K562 (cell line): Measurements from ENCODE around the gene ZCWPW1. TPM values are rescaled to one million over a fixed set of nuclear protein-coding genes. Genes with fewer than 3 reads are reported as not detected.

ENCODE experiments used
- BHLHE40 ChIP-seq: IDR thresholded peaks from 2 replicates; pipeline ENCODE4 v1.6.1; 2011; ENCODE audit warnings: low read length, improper control_type of control experiment
- CBFA2T3 ChIP-seq: fragments of 450-650 bp; IDR thresholded peaks from 2 replicates; pipeline ENCODE4 v1.6.1; 2017
- CHCHD3 ChIP-seq: fragments of 250-450 bp; sonication (Bioruptor Pico); IDR thresholded peaks from 2 replicates; pipeline ENCODE4 v2.1.2; 2022; ENCODE audit warnings: mild to moderate bottlenecking
- CREM ChIP-seq: IDR thresholded peaks from 2 replicates; pipeline ENCODE4 v1.6.1; 2014; ENCODE audit warnings: antibody characterized with exemption, low read depth
- E2F3 ChIP-seq: fragments of 250-450 bp; sonication (Bioruptor Pico); IDR thresholded peaks from 2 replicates; pipeline ENCODE4 v1.4.0; 2020; ENCODE audit warnings: mild to moderate bottlenecking
- ESRRA ChIP-seq: fragments of 450-650 bp; IDR thresholded peaks from 2 replicates; pipeline ENCODE4 v1.6.1; 2014; ENCODE audit warnings: low read depth, mild to moderate bottlenecking, moderate library complexity, borderline replicate concordance
- GATA2 ChIP-seq: sonication (generic); formaldehyde crosslinking; IDR thresholded peaks from 2 replicates; pipeline ENCODE4 v1.4.0; 2020; ENCODE audit warnings: mild to moderate bottlenecking, missing genetic modification reagents
- HNRNPUL1 ChIP-seq: fragments of 200-400 bp; formaldehyde crosslinking; IDR thresholded peaks from 2 replicates; pipeline ENCODE4 v1.6.1; 2017; ENCODE audit warnings: low read length
- JUN ChIP-seq, 2 experiments: sonication (generic) in 1 of 2; formaldehyde crosslinking in 1 of 2; IDR thresholded peaks; 2 replicates each; pipeline versions ENCODE4 v1.6.1 to v1.8.0; 2012 to 2022; ENCODE audit warnings: borderline replicate concordance in 2 of 2, mild to moderate bottlenecking in 2 of 2, improper control_type of control experiment in 1 of 2, low read depth in 1 of 2, low read length in 1 of 2, missing genetic modification reagents in 1 of 2
- MTA3 ChIP-seq: fragments of 450-650 bp; formaldehyde crosslinking; IDR thresholded peaks from 2 replicates; pipeline ENCODE4 v1.6.1; 2017; ENCODE audit warnings: mild to moderate bottlenecking, borderline replicate concordance
- NR2C2 ChIP-seq, 2 experiments: fragments of 200-800 bp in 1 of 2; sonication (Bioruptor generic) in 1 of 2; sonication (generic) in 1 of 2; formaldehyde crosslinking in 1 of 2; IDR thresholded peaks; 2 replicates each; pipeline versions ENCODE4 v1.6.1 to v1.8.0; 2016 to 2022; ENCODE audit warnings: mild to moderate bottlenecking in 1 of 2, missing compliant biosample characterization in 1 of 2, missing genetic modification characterization in 1 of 2, missing genetic modification reagents in 1 of 2
- PHTF2 ChIP-seq: fragments of 250-450 bp; sonication (Bioruptor Pico); IDR thresholded peaks from 2 replicates; pipeline ENCODE4 v1.5.0; 2021; ENCODE audit warnings: mild to moderate bottlenecking
- SIN3B ChIP-seq: fragments of 450-650 bp; IDR thresholded peaks from 2 replicates; pipeline ENCODE4 v1.6.1; 2017; ENCODE audit warnings: low read depth, mild to moderate bottlenecking, moderate library complexity
- SMAD3 ChIP-seq: fragments of 450-650 bp; formaldehyde crosslinking; conservative IDR thresholded peaks from 2 replicates; pipeline ENCODE4 v1.4.0; 2020; ENCODE audit warnings: mild to moderate bottlenecking
- SNRNP70 ChIP-seq: fragments of 200-400 bp; formaldehyde crosslinking; optimal IDR thresholded peaks from 2 replicates; pipeline ENCODE3; 2017; ENCODE audit warnings: low read depth, low read length
- XRCC3 ChIP-seq: fragments of 450-650 bp; IDR thresholded peaks from 2 replicates; pipeline ENCODE4 v1.6.1; 2017; ENCODE audit warnings: mild to moderate bottlenecking, moderate library complexity
- ZC3H8 ChIP-seq: fragments of 450-650 bp; IDR thresholded peaks from 2 replicates; pipeline ENCODE4 v1.6.1; 2017
- ZFP1 ChIP-seq: fragments of 450-650 bp; formaldehyde crosslinking; IDR thresholded peaks from 2 replicates; pipeline ENCODE4 v1.4.0; 2020; ENCODE audit warnings: mild to moderate bottlenecking, mixed read lengths
- ZNF282 ChIP-seq: sonication (generic); formaldehyde crosslinking; IDR thresholded peaks from 2 replicates; pipeline ENCODE4 v1.8.1; 2023; ENCODE audit warnings: missing genetic modification reagents
- ZNF57 ChIP-seq: fragments of 450-650 bp; formaldehyde crosslinking; IDR thresholded peaks from 2 replicates; pipeline ENCODE4 v1.4.0; 2020; ENCODE audit warnings: mild to moderate bottlenecking, moderate library complexity
- polyA plus RNA-seq, 8 experiments: library from polyadenylated mRNA; depleted of rRNA in 4 of 8; stranded (reverse) in 5 of 8; unstranded in 3 of 8; fragments of >200 nt; fragmentation: Nextera tagmentation in 2 of 8; fragmentation: Illumina TruSeq in 1 of 8; extraction: Ambion mirVana in 2 of 8; extraction: Trizol in 1 of 8; gene quantifications; 2 replicates each; pipeline versions ENCODE4 v1.2.1 to v1.2.3, GENCODE V29; 2011 to 2014; ENCODE audit warnings: inconsistent platforms in 1 of 8, missing spikeins in 1 of 8
- total RNA-seq, 7 experiments: library from RNA; depleted of rRNA in 6 of 7; stranded (reverse); fragments of >200 nt in 6 of 7; fragmentation: Illumina TruSeq in 2 of 7; extraction: Trizol in 2 of 7; gene quantifications; 2 replicates each; pipeline versions ENCODE4 v1.2.1 to v1.2.3, GENCODE V29; 2011 to 2021; ENCODE audit warnings: low replicate concordance in 1 of 7
- TF ChIP-seq, protein P1 (sequence below): fragments of 450-650 bp; IDR thresholded peaks from 2 replicates; pipeline ENCODE4 v1.6.1; 2014; ENCODE audit warnings: low read depth, mild to moderate bottlenecking, moderate library complexity, borderline replicate concordance
- TF ChIP-seq, protein P2 (sequence below): sonication (generic); formaldehyde crosslinking; IDR thresholded peaks from 2 replicates; pipeline ENCODE4 v1.8.0; 2022; ENCODE audit warnings: missing genetic modification reagents, mild to moderate bottlenecking, borderline replicate concordance
- TF ChIP-seq, protein P3 (sequence below): sonication (generic); formaldehyde crosslinking; IDR thresholded peaks from 2 replicates; pipeline ENCODE4 v1.5.0; 2020; ENCODE audit warnings: missing genetic modification reagents

Gene ZCWPW1
- total and polyA plus RNA-seq, 9 of the 15 experiments (the other 6 are each of a cell fraction or from before 2014, with no cell fraction given) = 0.18 to 1.7 (median 1.2) TPM

DNA sequence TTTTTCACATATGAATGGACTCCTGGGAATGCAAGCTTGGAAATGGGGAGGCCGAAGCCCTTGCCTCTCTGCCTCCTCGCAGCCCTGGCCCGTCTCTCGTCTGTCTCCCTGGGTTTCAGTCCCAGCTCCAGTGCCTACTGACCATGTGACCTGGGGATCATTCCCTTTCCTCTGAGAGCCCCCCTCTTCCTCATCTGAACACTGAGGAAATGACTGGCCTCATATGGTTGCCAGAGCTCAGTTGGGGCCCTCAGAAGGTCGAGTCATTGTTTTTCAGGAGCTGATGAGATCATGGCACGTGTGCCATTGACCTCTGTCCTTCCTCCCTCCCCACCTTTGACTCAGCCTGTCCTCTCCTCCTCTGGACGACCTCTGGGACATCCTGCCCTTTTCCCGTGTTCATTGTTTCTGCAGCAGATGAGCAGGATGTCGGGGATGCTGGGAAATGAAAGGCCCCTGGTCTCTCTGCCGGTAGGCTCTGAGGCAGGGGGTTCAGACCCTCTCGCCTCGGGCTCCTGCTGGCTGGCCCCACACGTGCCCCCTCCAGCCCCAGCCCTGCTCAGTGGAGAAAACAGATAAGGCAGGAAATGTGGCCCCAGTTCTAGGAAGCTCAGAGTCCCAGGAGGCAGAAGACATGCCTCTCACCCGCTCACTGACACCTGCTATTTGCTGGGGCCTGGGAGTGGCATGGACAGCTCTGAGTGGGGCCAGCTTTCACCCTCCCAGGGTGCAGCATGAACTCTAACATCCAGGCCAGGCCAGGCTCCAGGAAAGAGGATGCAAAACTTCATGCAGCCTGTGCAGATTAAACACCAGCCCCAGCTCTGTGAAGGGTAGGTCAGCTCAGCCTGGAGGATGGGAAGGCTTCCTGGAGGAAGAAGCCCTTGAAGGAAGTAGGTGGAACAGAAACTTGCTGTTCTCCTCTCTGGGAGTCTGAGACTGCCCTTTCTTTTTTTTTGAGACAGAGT is 16.1 kb upstream of the ZCWPW1 start (continued):
- TF ChIP-seq ZNF57 (CRISPR knock-in tag) (no peak), BHLHE40 (peak; percentile 98), PHTF2 (CRISPR knock-in tag) (no peak), CHCHD3 (0 out of 2 replicates have a peak, but pooled peaks have one; percentile 16), CBFA2T3 (peak; percentile 83), XRCC3 (no peak), NR2C2 (CRISPR knock-in tag; IDR thresholded peaks at IDR 0.05) (peak; percentile 88), NR2C2 (tag; IDR thresholded peaks at IDR 0.05) (peak; percentile 98), MTA3 (peak; percentile 92), ZC3H8 (no peak), GATA2 (CRISPR knock-in tag) (peak; percentile 49; the same call in 1 of the 2 replicates), E2F3 (CRISPR knock-in tag) (peak; percentile 62), SIN3B (no peak), SMAD3 (CRISPR knock-in tag) (no peak; the same call in none of the 2 replicates), ZFP1 (CRISPR knock-in tag) (no peak), ESRRA (peak; percentile 99), HNRNPUL1 (no peak), SNRNP70 (no peak), CREM (peak; percentile 79), JUN (IDR thresholded peaks at IDR 0.05; ENCODE audit: borderline replicate concordance, low read depth, low read length) (peak; percentile 98), JUN (CRISPR knock-in tag; IDR thresholded peaks at IDR 0.05; ENCODE audit: borderline replicate concordance) (peak; percentile 33; the same call in 1 of the 2 replicates), ZNF282 (CRISPR knock-in tag) (no peak)
- TF ChIP-seq, protein P1, sequence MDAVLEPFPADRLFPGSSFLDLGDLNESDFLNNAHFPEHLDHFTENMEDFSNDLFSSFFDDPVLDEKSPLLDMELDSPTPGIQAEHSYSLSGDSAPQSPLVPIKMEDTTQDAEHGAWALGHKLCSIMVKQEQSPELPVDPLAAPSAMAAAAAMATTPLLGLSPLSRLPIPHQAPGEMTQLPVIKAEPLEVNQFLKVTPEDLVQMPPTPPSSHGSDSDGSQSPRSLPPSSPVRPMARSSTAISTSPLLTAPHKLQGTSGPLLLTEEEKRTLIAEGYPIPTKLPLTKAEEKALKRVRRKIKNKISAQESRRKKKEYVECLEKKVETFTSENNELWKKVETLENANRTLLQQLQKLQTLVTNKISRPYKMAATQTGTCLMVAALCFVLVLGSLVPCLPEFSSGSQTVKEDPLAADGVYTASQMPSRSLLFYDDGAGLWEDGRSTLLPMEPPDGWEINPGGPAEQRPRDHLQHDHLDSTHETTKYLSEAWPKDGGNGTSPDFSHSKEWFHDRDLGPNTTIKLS = peak; percentile 69; the same call in 1 of the 2 replicates
- TF ChIP-seq, protein P2, sequence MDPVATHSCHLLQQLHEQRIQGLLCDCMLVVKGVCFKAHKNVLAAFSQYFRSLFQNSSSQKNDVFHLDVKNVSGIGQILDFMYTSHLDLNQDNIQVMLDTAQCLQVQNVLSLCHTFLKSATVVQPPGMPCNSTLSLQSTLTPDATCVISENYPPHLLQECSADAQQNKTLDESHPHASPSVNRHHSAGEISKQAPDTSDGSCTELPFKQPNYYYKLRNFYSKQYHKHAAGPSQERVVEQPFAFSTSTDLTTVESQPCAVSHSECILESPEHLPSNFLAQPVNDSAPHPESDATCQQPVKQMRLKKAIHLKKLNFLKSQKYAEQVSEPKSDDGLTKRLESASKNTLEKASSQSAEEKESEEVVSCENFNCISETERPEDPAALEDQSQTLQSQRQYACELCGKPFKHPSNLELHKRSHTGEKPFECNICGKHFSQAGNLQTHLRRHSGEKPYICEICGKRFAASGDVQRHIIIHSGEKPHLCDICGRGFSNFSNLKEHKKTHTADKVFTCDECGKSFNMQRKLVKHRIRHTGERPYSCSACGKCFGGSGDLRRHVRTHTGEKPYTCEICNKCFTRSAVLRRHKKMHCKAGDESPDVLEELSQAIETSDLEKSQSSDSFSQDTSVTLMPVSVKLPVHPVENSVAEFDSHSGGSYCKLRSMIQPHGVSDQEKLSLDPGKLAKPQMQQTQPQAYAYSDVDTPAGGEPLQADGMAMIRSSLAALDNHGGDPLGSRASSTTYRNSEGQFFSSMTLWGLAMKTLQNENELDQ = no peak
- TF ChIP-seq, protein P3, sequence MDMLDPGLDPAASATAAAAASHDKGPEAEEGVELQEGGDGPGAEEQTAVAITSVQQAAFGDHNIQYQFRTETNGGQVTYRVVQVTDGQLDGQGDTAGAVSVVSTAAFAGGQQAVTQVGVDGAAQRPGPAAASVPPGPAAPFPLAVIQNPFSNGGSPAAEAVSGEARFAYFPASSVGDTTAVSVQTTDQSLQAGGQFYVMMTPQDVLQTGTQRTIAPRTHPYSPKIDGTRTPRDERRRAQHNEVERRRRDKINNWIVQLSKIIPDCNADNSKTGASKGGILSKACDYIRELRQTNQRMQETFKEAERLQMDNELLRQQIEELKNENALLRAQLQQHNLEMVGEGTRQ (CRISPR knock-in tag) = peak; percentile 67
